A673 (cell line): Measurements from ENCODE around the gene KREMEN1.

Experiments used
- CTCF ChIP-seq: fragments of 300-800, 200-600 bp; sonication (generic); conservative IDR thresholded peaks from 2 replicates; pipeline ENCODE4 v1.5.1; 2017; ENCODE audit warnings: low read depth, mild to moderate bottlenecking, antibody characterized with exemption, low read length, moderate library complexity, mixed read lengths
- EZH2 ChIP-seq: fragments of 200-600 bp; sonication (generic); IDR thresholded peaks from 2 replicates; pipeline ENCODE4 v1.6.1; 2017; ENCODE audit warnings: borderline replicate concordance, low read depth, mild to moderate bottlenecking, mixed read lengths, antibody characterized with exemption, low read length; ENCODE audit not compliant: poor library complexity, severe bottlenecking

- TF ChIP-seq CTCF (no peak), EZH2 (no peak)
These were observed 136.7 kb downstream of the KREMEN1 start for GRCh38 chr22:29209624-29209929.
